GM18508 (cell line): ENCODE data around the gene ANKRD18B.
"Not testable (repeated sequence)": the region's sequence is repeated elsewhere in the genome, so short reads cannot be mapped to it uniquely, and the experiment has no call there.

Experiments
- ATAC-seq: cut with Tn5 transposase; IDR thresholded peaks from one replicate; pipeline ENCODE4 v1.9.1; 2021; ENCODE audit warnings: moderate number of reproducible peaks; ENCODE audit not compliant: insufficient read depth, unreplicated experiment

ANKRD18B gene

DNA sequence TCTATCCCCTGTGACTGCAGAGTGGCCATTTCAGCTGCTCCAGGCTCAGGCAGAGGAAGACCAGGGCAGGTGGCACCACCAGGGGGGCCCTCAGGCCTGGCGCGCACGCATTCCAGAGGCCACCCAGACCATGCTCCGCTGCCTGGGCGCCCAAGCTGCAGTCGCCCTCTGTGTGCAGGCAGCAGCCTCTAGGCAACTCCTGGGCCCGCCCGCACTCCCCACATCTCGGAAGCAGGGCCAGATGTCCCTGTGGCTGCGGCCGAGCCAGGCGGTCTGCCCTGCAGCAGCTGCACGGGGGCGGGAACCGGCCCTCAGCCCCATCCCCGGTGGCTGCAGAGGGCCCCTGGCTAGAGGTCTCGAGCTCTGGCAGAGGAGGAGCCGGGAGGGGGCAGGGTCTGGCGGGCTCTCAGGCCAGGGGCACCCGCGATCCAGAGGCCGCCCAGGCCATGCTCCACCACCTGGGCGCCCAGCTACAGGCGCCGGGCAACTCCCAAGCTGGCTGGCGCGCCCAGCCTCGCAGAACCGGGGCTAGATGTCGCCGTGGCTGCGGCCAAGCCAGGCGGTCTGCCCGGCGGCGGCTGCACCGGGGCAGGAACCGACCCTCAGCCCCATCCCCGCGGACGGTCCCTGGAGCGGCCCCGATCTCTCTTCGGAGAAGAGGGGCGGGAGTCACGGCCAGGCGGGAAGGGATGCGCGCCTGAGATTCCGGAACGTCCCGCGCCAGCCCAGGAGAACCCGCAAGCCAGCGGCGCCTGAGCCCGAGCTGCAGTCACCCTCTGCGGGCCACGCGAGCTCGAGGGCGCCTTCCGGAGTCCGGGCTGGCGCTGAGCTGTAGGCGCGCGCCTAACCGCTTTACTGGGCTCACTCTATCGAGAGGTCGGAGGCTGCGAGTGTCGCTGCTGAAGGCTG, at the start of gene ANKRD18B:
TSS of gene ANKRD18B (plus strand) at position 855 of the 909 bp plus-strand sequence. CDS start 239 bp downstream, outside the sequence.
- not testable (repeated sequence) for ATAC-seq

DNA sequence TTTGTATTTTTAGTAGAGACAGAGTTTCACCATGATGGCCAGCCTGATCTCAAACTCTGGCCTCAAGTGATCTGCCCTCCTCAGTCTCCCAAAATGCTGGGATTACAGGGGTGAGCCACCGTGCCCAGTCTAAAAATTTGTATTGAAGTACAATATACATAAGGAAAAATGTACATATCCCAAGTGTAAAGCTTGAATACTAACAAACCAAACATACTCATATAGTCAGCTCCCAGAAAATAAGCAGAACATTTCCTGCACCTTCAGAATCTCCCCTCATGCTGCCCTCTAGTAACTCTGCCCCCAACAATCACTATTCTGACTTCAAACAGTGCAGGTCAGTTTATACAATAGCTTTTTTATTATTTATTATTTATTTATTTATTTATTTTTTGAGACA, 48.7 kb upstream of the ANKRD18B start:
- no peak for ATAC-seq

DNA sequence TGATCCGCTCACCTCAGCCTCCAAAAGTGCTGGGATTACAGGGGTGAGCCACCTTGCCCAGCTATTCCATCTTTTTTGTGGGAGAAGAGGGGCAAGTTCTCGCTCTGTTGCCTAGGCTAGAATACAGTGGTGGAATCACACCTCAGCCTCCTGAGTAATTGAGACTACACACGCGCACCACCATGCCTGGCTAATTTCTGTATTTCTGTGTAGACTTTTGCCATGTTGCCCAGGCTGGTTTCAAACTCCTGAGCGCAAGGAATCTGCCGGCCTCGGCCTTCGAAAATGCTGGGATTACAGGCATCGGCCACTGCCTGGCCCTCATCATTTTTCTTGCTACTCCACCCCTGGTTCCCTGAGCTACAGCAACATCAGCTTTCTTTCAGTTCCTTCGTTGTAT, 47.5 kb upstream of the ANKRD18B start:
- ATAC-seq: no peak

DNA sequence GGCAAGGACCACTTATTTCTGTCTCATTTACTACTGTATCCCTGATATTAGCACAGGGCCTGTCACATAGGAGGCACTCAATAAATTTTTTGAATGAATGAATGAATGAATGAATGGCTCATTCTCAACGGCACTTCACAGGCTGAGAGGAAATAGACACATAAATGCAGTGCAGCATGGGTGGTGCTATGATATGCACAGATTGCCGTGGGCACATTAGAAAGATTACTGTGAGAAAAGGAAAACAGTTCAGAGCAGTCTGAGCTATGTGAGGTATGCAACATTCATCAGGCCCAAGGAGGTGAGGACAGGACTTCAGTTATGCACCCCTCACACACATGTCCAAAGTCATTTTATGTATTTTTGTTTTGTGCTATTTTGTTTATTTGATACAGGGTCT, 43.9 kb upstream of the ANKRD18B start:
- ATAC-seq: no peak

DNA sequence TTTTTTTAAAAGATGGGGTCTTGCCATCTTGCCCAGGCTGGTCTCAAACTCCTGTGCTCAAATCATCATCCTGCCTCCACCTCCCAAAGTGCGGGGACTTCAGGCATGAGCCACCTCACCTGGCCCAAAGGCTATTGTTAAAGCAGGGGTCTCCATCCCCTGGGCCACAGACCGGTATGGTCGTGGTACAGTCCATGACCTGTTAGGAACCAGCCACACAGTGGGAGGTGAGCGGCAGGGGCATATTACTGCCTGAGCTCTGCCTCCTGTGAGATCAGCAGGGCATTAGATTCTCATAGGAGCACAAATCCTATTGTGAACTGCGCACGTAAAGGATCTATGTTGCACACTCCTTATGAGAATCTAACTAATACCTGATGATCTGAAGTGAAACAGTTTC, 43.1 kb upstream of the ANKRD18B start:
- no peak for ATAC-seq

DNA sequence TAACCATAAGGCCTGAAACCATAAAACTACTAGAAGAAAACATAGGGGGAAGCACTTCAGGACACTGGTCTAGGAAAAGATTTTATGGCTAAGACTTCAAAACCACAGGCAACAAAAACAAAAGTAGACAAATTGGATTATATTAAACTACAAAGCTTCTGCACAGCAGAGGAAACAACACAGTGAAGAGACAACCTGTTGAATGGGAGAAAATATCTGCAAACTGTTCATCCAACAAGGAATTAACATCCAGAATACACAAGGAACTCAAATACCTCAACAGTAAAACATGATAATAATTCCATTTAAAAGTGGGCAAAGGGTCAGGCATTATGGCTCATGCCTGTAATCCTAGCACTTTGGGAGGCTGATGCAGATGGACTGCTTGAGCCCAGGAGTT, 38.7 kb upstream of the ANKRD18B start:
- not testable (repeated sequence) for ATAC-seq

DNA sequence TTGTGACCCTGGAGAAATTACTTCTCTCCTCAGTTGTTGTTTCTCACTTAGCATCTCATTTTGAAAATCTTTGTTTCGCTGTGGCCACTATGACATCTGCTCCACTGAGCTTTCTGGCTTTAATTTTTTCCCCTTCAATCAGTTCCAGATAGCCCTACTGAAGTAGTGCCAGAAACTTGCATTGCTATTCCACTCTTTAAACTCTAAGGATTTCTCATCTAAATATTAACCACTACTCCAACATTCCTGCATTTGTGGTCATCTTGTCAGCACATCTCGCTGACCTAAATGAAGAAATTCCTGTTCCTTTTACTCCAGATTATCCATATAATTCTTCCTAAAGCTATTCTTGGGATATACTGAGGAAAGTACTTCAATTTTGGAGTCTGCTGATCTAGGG, 35.0 kb upstream of the ANKRD18B start:
- ATAC-seq: no peak

DNA sequence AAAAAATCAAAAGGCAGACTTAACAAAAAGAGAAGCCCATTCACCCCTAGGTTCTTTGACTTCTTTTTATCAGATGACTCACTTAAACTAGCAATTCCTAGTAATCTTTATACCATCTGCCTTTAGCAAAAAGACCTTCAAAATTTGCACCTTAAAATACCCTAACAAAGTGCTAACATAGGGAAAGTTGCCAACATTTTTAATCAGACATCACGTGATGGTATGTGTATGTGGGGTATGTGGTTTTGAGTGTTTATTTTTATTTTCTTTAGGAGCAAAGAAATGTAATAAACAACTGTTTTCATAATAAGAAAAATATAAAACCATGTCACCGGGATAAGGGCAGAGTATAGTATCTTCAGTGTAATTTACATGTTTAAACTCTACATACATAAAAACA, 30.2 kb upstream of the ANKRD18B start:
- ATAC-seq: not testable (repeated sequence)

DNA sequence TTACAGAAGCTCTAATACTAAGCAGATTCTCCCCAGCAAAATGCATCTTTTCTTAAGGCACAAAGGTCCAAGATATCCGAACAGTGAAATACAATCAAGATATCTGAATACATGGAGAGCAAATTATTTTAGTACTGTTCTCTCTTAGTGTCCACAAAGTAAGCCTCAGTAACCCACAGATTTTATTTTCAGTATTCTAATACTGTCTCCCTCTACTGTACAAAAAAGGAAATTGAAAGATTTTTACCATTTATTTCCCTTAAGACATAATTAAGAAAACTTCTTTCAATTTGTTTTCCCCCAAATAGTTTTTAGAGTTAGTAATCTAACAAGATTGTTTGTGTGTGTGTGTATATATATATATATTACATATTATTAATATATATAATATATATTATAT, 25.7 kb upstream of the ANKRD18B start:
- no peak for ATAC-seq

DNA sequence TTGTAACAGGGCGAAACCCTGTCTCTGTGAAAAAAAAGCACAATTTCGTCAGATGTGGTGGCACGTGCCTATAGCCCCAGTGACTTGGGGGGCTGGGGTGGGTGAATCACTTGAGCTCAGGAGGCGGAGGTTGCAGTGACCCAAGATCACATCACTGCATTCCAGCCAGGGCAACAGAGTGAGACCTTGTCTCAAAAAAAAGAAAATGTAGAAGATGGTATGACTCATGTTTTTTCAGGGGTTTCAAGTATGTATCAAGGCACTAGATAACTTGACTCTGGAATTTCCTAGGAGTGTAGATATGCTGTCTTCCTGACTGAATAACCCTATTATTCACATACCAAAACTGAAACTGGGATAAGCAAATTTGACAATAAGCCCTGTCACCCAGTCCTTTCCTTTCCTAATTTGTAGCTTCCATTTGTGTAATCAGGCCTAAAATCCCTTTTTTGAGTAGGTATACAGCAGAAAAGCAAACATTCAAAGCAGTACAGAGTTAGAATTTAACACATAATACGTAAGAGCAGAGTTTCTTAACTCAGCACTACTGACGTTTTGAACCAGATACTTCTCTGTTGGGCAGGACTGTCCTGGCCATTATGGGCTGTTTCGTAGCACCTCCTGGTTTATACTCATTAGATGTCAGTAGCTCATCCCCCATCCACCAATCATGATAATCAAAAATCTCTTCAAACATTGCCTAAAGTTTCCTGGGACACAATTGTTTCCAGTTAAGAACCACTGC, 17.3 kb upstream of the ANKRD18B start:
- ATAC-seq: no peak

DNA sequence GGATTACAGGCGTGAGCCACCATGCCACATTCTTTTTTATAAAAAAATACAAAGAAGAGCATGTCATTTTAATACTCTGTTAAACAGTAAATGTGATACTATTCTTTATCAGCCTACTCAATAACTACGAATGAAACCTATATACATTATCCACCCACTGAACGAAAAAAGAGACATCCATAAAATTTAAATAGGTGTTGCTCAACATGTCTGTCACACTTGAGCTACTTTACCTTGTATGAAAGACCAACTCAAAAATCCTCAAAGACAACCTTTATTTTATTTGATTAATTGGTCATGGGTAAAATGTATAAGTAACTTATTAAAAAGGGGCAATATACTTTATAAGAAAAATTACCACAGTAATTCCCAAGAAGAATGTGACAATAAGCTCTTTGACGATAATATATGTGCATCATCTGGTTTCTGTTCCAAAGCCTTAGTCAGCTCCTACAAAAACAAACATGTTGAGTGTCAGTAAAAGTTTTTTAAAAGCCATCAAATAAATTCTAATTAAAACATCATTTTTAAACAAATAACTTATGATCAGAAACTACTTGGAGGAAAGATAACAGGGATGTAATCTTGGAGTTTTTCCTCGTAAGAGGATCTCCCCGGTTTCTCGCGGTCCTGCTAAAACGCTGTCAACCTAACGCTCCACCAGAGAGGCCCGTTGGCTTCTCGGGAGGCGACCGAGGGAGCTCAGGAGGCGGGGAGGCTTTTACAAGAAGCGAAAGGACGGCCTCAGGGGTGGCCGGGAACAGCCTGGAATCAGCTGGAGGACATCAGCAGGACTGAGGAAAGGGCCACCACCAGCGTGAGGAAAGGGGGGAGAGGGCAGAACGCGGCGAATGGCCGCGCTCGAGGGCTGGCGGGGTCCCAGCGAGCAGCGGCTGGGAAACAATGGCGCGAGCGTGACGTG, 13.5 kb upstream of the ANKRD18B start:
- ATAC-seq: no peak

DNA sequence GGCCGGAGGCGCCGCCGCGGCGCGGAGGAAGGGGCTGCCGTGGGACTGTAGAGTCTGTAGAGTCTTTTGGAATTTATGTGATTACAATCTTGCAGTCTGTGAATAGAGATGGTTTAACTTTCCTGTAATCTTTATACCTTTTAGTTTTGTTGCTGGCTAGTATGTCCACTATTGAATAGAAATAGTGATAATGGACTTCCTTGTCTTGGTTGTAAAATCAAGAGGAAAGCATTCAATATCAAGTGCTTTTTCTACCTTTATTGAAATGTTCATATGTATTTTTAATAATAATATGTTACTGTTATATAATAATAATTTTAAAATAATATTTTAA, 12.9 kb upstream of the ANKRD18B start:
- not testable (repeated sequence) for ATAC-seq

DNA sequence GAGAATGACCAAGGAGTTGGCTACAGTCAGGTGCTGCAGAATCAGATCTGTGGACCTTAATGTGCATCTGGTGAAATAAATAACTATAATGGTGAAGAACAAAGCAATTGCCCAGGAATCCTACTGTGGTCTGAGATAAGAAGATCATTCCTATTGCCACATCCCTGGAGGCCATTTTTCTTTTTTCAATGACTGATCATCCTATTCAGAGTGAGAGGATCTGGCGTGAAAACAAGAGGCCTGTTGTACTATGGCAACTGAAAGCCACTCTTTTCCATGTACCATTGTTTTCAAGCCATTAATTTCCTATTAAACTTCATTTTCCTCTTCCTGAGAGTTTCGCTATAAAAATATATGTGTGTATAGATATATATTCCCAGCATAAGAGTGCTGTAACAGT, 11.5 kb upstream of the ANKRD18B start:
- not testable (repeated sequence) for ATAC-seq

DNA sequence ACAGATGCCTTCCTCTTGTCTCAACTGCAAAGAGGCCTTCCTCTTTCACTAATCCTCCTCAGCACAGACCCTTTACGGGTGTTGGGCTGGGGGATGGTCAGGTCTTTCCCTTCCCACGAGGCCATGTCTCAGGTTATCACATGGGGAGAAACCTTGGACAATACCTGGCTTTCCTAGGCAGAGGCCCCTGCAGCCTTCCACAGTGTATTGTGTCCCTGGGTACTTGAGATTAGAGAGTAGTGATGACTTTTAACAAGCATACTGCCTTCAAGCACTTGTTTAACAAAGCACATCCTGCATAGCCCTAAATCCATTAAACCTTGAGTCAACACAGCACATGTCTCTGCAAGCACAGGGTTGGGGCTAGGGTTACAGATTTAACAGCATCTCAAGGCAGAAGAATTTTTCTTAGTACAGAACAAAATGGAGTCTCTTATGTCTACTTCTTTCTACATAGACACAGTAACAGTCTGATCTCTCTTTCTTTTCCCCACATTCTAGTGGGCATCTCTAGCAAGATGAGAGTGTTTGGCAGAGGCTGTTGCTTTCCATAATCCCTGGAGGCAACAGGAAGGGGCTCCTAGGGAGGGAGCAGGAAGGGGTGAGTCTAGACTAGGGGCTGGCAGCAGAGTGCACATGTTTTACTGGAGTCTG, 8.6 kb upstream of the ANKRD18B start:
- ATAC-seq: not testable (repeated sequence)

DNA sequence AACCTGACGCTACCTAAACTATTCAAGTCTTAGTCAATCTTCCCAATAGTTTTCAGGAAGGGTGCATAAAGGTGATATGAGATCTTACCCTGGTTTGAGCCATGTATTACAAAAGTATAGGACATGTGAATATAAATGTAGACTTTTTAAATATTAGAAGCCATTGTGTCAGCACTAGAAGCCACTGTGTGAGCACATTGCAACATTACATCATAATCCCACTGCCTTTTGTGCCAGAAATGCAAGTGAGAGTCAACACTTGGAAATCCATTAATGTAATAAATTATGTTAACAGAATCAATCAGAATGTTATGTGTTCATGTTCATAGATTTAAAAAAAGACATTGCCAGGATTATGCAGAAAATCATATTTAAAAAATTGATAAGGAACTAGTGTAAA, 7.7 kb upstream of the ANKRD18B start:
- not testable (repeated sequence) for ATAC-seq

DNA sequence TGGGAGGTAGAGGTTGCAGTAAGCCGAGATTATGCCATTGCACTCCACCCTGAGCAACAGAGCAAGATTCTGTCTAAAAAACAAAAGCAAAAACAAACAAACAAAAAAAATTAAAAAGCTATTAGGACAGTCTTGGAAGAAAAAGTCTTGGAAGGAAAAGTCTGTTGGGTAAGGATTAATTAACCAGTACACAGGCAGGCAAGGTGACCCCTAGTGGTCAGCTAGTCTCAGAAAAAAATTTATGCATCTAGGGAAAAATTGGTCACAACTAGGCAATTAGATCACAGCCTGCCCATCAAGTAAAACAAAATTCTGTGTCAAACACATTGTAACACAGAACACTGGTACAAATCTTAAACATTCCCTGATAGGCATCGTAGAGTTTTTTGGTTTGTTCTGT, 6.7 kb upstream of the ANKRD18B start:
- ATAC-seq: no peak

DNA sequence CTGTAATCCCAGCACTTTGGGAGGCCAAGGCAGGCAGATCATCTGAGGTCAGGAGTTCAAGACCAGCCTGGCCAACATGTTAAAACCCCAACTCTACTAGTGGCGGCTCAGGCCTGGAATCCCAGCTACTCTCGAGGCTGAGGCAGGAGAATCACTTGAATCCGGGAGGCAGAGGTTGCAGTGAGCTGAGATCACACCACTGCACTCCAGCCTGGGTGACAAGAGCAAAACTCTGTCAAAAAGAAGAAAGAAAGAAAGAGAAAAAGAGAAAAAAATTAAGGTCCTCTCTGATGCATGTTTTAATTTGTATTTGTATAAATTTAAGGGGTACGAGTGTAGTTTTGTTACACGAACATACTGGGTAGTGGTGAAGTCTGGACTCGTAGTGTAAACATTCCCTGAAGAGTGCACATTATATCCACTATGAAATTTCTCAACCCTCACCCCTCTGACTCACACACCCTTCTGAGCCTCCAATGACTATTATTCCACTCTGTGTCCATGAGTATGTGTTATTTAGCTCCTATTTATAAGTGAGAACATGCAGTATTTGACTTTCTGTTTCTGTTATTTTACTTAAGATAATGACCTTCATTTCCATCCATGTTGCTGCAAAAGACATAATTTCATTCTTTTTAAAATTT, 6.0 kb upstream of the ANKRD18B start:
- ATAC-seq: not testable (repeated sequence)

DNA sequence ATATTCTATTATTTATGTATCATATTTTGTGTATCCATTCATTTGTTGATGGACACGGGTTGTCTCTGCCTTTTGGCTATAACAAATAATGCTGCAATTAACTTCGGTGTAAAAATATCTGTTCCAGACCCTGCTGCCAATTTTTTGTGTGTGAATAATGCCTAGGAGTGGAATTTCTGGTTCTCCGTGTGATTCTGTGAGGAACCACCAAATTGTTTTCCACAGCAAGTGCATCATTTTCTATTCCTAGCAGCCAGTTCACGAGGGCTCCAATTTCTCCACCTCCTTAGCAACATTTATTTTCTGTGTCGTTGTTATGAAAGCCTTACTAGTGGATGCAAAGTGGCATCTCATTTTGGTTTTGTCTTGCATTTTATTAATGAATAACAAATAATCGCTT, 2.2 kb upstream of the ANKRD18B start:
- ATAC-seq: not testable (repeated sequence)

DNA sequence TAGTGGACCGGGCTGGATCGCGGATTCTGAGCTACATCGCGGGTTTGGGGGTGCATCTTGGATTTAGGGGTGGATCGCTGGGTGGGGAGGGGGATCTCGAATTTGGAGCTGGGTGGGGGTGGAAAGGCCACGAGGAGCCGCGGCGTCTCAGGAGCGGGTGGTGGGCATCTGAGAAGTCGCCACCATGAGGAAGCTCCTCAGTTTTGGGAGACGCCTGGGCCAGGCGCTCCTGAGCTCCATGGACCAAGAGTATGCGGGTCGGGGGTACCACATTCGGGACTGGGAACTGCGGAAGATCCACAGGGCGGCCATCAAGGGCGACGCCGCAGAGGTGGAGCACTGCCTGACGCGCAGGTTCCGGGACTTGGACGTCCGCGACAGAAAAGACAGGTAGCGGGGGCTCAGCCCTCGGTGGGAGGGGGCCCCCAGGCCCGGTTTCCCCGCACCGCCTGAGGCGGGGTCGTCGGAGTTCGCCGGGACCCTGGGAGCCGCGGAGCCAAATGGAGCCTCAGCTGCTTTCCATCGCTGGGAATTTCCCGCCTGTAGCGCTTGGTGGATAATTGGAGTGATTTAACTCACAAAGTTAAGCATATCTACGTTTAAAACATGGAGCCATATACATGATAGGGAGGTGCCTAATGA, 376 bp downstream of the ANKRD18B start:
- ATAC-seq: no peak
